Measurements from ENCODE around the gene RESP18. TPM values are rescaled to one million over a fixed set of nuclear protein-coding genes. Genes with fewer than 3 reads are reported as not detected.

RESP18 gene
- total RNA-seq, 1 experiment from 2014 or later = not detected

DNA sequence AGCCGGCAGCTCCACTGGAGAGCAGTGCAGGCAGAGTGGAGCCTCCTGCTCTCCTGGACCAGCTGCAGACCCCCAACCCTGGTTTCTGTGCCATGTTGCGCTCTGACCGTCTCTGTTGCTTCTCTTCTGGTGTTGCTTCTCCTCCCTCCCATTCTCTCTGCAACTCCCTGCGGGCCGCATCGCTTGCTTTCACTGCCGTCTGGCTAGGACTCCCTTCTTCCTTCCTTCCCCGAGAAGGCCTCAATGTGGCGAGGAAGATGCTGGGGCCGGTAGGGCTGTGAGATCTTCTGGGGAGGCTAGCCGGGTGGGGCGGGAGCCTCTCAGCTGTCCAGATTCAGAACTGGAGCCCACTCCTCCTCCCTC lies 47.2 kb downstream of the RESP18 start:
- ATAC-seq (no peak), DNase-seq (ENCODE audit: low read depth, low spot score) (no peak)
- no peak overlapping the region for H3K27ac ChIP-seq (ENCODE audit: low read length)
- H3K36me3 ChIP-seq (ENCODE audit: control insufficient read depth, insufficient read depth, low read length) = no peaks in the 10 kb centered on the region; the same call in 1 of the 2 replicates
- intact Hi-C loops (cut with micrococcal nuclease; ENCODE audit: unreplicated experiment) (no loop called here), in situ Hi-C loops (cut with HindIII; ENCODE audit: low pct_unique_long_range_greater_than_20kb, low sequenced_read_pairs) (no loop called here)
- no peak overlapping the region for H3K4me3 ChIP-seq (ENCODE audit: low read depth in 2 of 2, low read length in 2 of 2)
- H3K4me1 ChIP-seq (ENCODE audit: control insufficient read depth, insufficient read depth, low read length) = peaks cover 4% of the 10 kb centered on the region; the same call in 1 of the 2 replicates
- H3K27me3 ChIP-seq (ENCODE audit: control insufficient read depth, insufficient read depth, low read length) = no peaks in the 10 kb centered on the region
- TF ChIP-seq TCF7L2 (IDR thresholded peaks at IDR 0.05; ENCODE audit: low read depth, low read length) (no peak), POLR2AphosphoS5 (IDR thresholded peaks at IDR 0.05; ENCODE audit: low read depth, low read length) (no peak), SIN3A (IDR thresholded peaks at IDR 0.05; ENCODE audit: borderline replicate concordance, insufficient read depth, low read depth, low read length) (no peak)
- TF ChIP-seq, protein P1, sequence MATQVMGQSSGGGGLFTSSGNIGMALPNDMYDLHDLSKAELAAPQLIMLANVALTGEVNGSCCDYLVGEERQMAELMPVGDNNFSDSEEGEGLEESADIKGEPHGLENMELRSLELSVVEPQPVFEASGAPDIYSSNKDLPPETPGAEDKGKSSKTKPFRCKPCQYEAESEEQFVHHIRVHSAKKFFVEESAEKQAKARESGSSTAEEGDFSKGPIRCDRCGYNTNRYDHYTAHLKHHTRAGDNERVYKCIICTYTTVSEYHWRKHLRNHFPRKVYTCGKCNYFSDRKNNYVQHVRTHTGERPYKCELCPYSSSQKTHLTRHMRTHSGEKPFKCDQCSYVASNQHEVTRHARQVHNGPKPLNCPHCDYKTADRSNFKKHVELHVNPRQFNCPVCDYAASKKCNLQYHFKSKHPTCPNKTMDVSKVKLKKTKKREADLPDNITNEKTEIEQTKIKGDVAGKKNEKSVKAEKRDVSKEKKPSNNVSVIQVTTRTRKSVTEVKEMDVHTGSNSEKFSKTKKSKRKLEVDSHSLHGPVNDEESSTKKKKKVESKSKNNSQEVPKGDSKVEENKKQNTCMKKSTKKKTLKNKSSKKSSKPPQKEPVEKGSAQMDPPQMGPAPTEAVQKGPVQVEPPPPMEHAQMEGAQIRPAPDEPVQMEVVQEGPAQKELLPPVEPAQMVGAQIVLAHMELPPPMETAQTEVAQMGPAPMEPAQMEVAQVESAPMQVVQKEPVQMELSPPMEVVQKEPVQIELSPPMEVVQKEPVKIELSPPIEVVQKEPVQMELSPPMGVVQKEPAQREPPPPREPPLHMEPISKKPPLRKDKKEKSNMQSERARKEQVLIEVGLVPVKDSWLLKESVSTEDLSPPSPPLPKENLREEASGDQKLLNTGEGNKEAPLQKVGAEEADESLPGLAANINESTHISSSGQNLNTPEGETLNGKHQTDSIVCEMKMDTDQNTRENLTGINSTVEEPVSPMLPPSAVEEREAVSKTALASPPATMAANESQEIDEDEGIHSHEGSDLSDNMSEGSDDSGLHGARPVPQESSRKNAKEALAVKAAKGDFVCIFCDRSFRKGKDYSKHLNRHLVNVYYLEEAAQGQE (IDR thresholded peaks at IDR 0.05; ENCODE audit: insufficient read depth in 1 of 2, low read depth in 2 of 2, low read length in 1 of 2) = no peak
- TF ChIP-seq, protein P2, sequence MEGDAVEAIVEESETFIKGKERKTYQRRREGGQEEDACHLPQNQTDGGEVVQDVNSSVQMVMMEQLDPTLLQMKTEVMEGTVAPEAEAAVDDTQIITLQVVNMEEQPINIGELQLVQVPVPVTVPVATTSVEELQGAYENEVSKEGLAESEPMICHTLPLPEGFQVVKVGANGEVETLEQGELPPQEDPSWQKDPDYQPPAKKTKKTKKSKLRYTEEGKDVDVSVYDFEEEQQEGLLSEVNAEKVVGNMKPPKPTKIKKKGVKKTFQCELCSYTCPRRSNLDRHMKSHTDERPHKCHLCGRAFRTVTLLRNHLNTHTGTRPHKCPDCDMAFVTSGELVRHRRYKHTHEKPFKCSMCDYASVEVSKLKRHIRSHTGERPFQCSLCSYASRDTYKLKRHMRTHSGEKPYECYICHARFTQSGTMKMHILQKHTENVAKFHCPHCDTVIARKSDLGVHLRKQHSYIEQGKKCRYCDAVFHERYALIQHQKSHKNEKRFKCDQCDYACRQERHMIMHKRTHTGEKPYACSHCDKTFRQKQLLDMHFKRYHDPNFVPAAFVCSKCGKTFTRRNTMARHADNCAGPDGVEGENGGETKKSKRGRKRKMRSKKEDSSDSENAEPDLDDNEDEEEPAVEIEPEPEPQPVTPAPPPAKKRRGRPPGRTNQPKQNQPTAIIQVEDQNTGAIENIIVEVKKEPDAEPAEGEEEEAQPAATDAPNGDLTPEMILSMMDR (IDR thresholded peaks at IDR 0.05) = no peak
- ChIA-PET POLR2A (no interaction called here), CTCF (no interaction called here)
- no peaks in the 10 kb centered on the region for H3K9me3 ChIP-seq (ENCODE audit: control insufficient read depth, insufficient read depth, low read depth, low read length)
- BruUV-seq (replicated peaks) = no TSS peak

DNA sequence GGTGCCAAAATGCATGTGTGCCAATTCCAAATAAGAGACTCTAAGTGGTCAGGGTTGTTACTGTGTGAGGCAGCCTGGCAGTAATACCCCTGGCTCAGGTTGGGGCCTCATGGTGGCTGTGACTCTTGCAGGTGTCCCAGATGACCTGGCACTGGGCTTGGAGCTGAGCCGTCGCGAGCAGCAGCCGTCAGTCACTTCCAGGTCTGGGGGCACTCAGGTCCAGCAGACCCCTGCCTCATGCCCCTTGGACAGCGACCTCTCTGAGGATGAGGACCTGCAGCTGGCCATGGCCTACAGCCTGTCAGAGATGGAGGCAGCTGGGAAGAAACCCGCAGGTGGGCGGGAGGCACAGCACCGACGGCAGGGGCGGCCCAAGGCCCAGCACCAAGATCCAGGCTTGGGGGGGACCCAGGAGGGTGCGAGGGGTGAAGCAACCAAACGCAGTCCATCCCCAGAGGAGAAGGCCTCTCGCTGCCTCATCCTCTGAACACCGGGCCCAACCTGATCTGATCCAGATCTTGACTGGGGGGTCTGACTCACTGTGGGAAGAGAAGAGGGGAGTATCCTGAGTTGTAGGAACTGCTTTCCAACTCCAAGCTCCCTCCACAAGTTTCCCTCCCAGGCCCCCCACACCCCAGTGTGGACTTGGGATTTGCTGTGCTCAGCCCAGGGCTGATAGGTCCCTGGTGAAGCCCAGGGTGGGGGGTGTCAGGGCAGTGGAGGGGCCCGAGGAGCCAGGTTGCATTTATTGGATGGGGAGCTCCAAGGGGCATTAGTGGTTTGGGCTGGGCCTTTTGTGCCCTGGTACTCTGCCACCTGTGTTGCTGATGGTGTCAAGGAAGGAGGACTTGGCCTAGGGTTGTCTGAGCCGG lies 47.8 kb downstream of the RESP18 start:
- CTCF ChIA-PET = no interaction called here
- POLR2A ChIA-PET = no interaction called here
- in situ Hi-C loops (cut with HindIII; ENCODE audit: low pct_unique_long_range_greater_than_20kb, low sequenced_read_pairs) = no loop called here
- TF ChIP-seq, protein P2 (IDR thresholded peaks at IDR 0.05) = no peak
- TF ChIP-seq POLR2AphosphoS5 (IDR thresholded peaks at IDR 0.05; ENCODE audit: low read depth, low read length) = no peak
- TF ChIP-seq SIN3A (IDR thresholded peaks at IDR 0.05; ENCODE audit: borderline replicate concordance, insufficient read depth, low read depth, low read length) = no peak
- TF ChIP-seq TCF7L2 (IDR thresholded peaks at IDR 0.05; ENCODE audit: low read depth, low read length) = no peak
- TF ChIP-seq, protein P1 (IDR thresholded peaks at IDR 0.05; ENCODE audit: insufficient read depth in 1 of 2, low read depth in 2 of 2, low read length in 1 of 2) = no peak
- DNase-seq (ENCODE audit: low read depth, low spot score) = no peak
- H3K27me3 ChIP-seq (ENCODE audit: control insufficient read depth, insufficient read depth, low read length) = no peaks in the 10 kb centered on the region
- H3K4me1 ChIP-seq (ENCODE audit: control insufficient read depth, insufficient read depth, low read length) = peaks cover 8% of the 10 kb centered on the region
- intact Hi-C loops (cut with micrococcal nuclease; ENCODE audit: unreplicated experiment) = no loop called here
- no peak overlapping the region for H3K27ac ChIP-seq (ENCODE audit: low read length)
- H3K9me3 ChIP-seq (ENCODE audit: control insufficient read depth, insufficient read depth, low read depth, low read length) = no peaks in the 10 kb centered on the region
- no peak for ATAC-seq
- no peaks in the 10 kb centered on the region; the same call in 1 of the 2 replicates for H3K36me3 ChIP-seq (ENCODE audit: control insufficient read depth, insufficient read depth, low read length)
- H3K4me3 ChIP-seq (ENCODE audit: low read depth in 2 of 2, low read length in 2 of 2) = no peak overlapping the region
- no TSS peak for BruUV-seq (replicated peaks)
